ENCODE data around the gene DCXR. TPM values are rescaled to one million over a fixed set of nuclear protein-coding genes. Genes with fewer than 3 reads are reported as not detected.

DCXR gene
- total and polyA plus RNA-seq, 8 donors, result 34.8 to 108 (median 60.0) TPM

DNA sequence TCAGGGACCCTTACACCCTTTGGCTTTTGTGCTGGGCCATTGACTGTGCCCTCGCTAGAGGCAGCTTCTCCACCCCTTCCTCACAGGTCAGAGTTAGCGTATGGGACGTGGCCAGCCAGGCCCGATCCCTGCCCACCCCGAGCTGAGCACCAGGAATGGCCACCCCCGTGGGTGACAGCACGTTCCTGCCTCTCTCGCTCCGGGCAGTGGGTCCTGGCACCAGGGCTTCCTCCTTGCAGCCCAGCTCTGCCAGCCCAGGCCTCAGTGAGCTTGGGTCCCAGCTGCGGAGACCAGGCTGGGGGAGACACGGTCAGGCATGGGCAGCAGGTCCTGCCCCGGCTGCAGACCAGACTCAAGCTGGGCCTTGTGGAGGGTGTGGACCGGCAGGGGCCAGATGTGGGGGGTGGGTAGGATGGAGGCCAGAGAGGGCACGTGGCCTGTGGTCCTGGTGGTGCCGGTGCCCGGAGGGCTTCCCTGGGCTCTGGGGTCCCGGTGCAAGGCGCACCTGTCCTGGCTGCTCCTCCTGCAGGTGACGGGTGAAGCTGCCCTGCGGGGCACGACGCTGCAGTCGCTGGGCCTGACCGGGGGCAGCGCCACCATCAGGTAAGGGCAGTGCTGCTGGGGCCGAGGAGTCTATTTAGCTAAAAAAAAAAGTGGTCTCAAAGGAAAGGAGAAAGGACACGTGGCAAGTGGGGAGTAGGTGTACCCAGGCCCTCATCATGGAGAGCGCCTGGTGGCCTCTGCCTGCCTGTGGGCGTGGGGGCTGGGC is 41.9 kb downstream of the DCXR start:
- Histone ChIP-seq H3K27ac (no peak overlapping the region), H3K36me3 (no peaks in the 10 kb centered on the region), H3K4me3 (no peak overlapping the region), H3K4me1 (peaks cover 14 to 20% (median 17%) of the 10 kb centered on the region in 3 donors), H3K9me3 (no peaks in the 10 kb centered on the region), H3K27me3 (no peaks in the 10 kb centered on the region)
- no peak for ATAC-seq
- FAIRE-seq, result no peak
- 93 to 94% methylated on average over 29 of the region's 29 CpGs for WGBS, 2 donors
- peak in 2 of 6 donors; percentile 28 to 82 for DNase-seq
- TF ChIP-seq, protein P1, sequence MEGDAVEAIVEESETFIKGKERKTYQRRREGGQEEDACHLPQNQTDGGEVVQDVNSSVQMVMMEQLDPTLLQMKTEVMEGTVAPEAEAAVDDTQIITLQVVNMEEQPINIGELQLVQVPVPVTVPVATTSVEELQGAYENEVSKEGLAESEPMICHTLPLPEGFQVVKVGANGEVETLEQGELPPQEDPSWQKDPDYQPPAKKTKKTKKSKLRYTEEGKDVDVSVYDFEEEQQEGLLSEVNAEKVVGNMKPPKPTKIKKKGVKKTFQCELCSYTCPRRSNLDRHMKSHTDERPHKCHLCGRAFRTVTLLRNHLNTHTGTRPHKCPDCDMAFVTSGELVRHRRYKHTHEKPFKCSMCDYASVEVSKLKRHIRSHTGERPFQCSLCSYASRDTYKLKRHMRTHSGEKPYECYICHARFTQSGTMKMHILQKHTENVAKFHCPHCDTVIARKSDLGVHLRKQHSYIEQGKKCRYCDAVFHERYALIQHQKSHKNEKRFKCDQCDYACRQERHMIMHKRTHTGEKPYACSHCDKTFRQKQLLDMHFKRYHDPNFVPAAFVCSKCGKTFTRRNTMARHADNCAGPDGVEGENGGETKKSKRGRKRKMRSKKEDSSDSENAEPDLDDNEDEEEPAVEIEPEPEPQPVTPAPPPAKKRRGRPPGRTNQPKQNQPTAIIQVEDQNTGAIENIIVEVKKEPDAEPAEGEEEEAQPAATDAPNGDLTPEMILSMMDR (IDR thresholded peaks at IDR 0.05), result no peak
- intact Hi-C loops (cut with DNase I), result no loop called here

DNA sequence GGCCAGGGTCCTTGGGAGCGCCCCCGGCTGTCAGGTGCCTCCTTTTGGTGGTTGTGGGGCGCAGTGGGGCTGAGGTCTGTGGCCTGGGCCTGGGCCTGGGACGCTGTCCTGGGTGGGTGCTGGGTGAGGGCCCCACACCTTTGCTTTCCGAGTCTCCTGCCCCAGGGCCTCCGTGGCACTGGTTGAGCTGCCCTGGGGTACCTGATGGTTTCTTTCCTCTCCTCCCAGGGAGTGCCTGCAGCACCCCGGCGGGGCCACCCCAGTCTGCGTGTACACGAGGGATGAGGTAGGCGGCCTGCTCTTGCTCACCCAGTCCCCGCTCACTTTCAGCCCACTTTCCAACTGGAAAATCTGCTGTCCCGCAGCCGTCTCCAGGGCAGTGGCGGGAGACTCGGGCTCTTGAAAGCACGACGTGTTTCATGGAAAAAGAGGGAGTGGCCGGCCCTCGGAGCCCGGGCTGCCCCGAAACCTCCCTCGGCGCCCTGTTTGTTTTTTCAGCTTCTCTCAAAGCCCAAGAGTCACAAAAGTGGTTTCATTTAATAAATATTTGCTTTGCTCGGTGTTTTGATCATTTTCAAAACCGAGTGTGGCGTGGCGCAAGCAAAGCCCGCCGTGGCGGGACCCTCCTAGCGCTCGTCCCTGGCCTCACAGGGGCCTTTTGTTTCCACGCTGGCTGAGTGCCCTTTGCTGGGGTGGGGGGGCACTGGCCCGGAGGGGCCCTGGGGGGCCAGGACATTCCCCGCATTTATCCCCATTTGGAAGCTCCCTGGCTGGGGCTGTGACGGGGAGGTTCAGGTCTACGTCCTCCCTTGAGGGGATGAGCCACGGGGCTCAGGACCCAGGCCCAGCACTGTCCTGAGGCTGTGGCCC is 42.7 kb downstream of the DCXR start:
- ATAC-seq, result no peak
- 89 to 90% methylated on average over 39 of the region's 39 CpGs for WGBS, 2 donors
- Histone ChIP-seq H3K4me1 (peaks cover 15 to 20% (median 17%) of the 10 kb centered on the region in 3 donors), H3K27me3 (no peaks in the 10 kb centered on the region), H3K9me3 (no peaks in the 10 kb centered on the region), H3K27ac (no peak overlapping the region), H3K36me3 (no peaks in the 10 kb centered on the region), H3K4me3 (no peak overlapping the region)
- FAIRE-seq, result no peak
- TF ChIP-seq, protein P1 (IDR thresholded peaks at IDR 0.05), result no peak
- peak in 2 of 6 donors; percentile 27 to 72 for DNase-seq
- intact Hi-C loops (cut with DNase I), result no loop called here

DNA sequence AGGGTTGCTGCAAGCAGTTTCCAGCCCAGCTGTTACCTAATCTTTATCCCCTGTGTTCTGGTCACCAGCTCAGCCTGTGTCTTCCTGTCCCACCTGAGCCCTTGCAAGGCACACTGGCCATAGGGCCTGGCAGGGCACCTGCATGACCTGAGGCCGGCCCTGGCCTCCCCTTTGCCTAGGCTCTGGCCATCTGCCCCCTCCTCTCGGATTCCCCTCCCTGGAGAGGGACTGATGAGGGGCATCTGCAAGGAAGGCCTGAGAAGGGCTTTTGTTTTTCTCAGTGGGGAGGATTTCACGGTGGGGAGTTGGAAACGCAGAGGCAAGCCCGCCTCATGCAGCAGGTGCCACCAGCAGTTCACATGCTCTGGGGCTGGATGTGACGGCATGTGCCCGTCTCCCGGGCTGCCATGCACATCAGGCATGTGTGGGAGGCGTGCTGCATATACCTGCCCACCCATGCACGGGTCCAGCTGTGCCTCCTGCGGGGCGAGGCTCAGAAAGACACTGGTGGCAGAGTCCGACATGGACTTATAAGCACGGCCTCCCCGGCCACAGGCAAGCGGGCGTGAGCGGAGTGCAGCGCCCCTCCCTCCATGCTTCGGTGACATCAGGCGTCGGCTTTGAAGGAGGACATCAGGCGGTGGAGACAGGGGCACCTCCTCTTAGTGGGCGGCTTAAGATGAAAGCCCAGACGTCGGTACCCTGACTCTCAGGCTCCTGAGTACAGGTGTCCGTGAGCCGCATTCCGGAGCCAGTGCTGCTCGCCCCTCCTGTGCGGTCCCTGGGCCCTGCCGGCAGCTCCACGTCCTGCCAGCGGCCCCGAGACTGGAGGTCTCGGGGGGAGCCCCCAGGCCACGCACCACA is 43.5 kb downstream of the DCXR start:
- Histone ChIP-seq H3K27ac (no peak overlapping the region), H3K4me1 (peaks cover 15 to 20% (median 17%) of the 10 kb centered on the region in 3 donors), H3K27me3 (no peaks in the 10 kb centered on the region), H3K4me3 (no peak overlapping the region), H3K9me3 (no peaks in the 10 kb centered on the region), H3K36me3 (no peaks in the 10 kb centered on the region)
- no peak for FAIRE-seq
- WGBS, 2 donors, result 94 to 95% methylated on average over 34 to 37 of the region's 37 CpGs
- intact Hi-C loops (cut with DNase I), result no loop called here
- no peak for ATAC-seq
- TF ChIP-seq, protein P1 (IDR thresholded peaks at IDR 0.05), result no peak
- peak in 2 of 6 donors; percentile 34 to 72 for DNase-seq

DNA sequence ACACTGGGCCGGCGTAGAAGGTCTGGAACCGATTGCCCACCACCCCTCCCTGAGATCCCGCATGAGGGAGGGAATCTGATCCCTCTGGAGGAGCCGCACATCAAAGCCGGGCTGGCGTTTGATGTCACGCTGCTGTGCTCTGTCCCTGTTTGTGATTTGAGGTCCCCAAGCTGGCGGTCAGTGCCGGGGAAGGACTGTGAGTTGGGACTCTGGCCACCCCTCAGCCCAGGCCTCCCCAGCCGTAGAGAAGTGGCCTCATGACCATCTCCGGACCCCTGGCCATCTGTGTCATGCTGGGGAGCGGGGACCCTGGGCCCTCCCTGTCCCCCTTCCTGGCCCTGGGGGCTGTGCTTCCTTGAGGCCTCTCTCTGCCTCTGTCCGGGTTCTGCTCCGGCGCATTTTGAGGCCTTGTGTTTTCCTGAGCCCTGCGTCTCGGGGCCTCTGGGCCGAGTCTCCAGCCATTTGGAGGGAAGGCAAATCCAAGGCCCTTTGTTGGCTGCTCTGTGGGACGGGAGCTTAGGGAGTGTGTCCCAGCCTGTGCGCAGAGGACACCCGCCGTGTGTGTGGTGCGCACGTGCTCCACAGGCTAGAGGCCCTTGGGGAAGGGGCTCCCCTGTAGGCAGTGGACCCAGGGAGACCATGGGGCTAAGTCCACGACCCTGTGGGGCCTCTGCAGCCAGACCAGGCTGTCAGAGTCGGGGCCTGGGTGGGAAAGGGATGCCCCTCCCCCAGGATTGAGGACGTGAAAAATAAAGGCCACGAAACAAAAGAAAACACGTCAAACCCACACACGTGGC is 45.0 kb downstream of the DCXR start:
- TF ChIP-seq, protein P1 (IDR thresholded peaks at IDR 0.05), result no peak
- intact Hi-C loops (cut with DNase I), result no loop called here
- FAIRE-seq, result no peak
- Histone ChIP-seq H3K4me3 (peak overlapping the region in 2 of 4 donors; percentile 13 to 26), H3K27ac (peak overlapping the region; percentile 49 to 79 (median 72)), H3K36me3 (no peaks in the 10 kb centered on the region), H3K27me3 (no peaks in the 10 kb centered on the region), H3K4me1 (peaks cover 15 to 20% (median 17%) of the 10 kb centered on the region in 3 donors), H3K9me3 (no peaks in the 10 kb centered on the region)
- 74 to 76% methylated on average over 31 of the region's 31 CpGs for WGBS, 2 donors
- no peak for ATAC-seq
- DNase-seq, result peak in 2 of 6 donors; percentile 43 to 75
